22Rv1 (cell line): ENCODE results near the gene GLB1L2.

Experiments used
- H3K27ac ChIP-seq: fragments of 450-650 bp; 2 replicates; pipeline ENCODE4 v1.5.1; 2017
- CTCF ChIP-seq: fragments of 450-650 bp; IDR thresholded peaks from 2 replicates; pipeline ENCODE4 v1.5.1; 2017; ENCODE audit warnings: mild to moderate bottlenecking
- ZFX ChIP-seq: fragments of 450-650 bp; IDR thresholded peaks from 2 replicates; pipeline ENCODE4 v1.6.1; 2017; ENCODE audit warnings: antibody characterized with exemption, borderline replicate concordance

The GLB1L2 gene

GRCh38 chr11:134330611-134331353 is 1.0 kb upstream of the GLB1L2 start:
- H3K27ac ChIP-seq: 0 out of 2 replicates have a peak overlapping the region, but pooled peaks have one; percentile 12
- no peak for TF ChIP-seq ZFX
- TF ChIP-seq CTCF: no peak

- TF ChIP-seq ZFX (no peak), CTCF (no peak)
- no peak overlapping the region for H3K27ac ChIP-seq
Observed at GRCh38 chr11:134332189-134332631, 422 bp downstream of the GLB1L2 start.

- TF ChIP-seq CTCF: no peak
- no peak for TF ChIP-seq ZFX
- no peak overlapping the region for H3K27ac ChIP-seq
Observed at GRCh38 chr11:134332782-134333181, 994 bp downstream of the GLB1L2 start.

GRCh38 chr11:134333312-134333711 is 1.5 kb downstream of the GLB1L2 start:
- TF ChIP-seq ZFX (no peak), CTCF (no peak)
- no peak overlapping the region for H3K27ac ChIP-seq

- no peak overlapping the region for H3K27ac ChIP-seq
- TF ChIP-seq CTCF: no peak
- no peak for TF ChIP-seq ZFX
Observed at GRCh38 chr11:134333946-134334345, 2.2 kb downstream of the GLB1L2 start.

- H3K27ac ChIP-seq: no peak overlapping the region
- TF ChIP-seq CTCF: no peak
- no peak for TF ChIP-seq ZFX
Observed at GRCh38 chr11:134334796-134335571, 3.2 kb downstream of the GLB1L2 start.

GRCh38 chr11:134337051-134337450 is 5.3 kb downstream of the GLB1L2 start:
- no peak overlapping the region for H3K27ac ChIP-seq
- TF ChIP-seq ZFX: no peak
- TF ChIP-seq CTCF: no peak
